WTC11 (cell line): Measurements from ENCODE around the gene BAIAP2. TPM values are rescaled to one million over a fixed set of nuclear protein-coding genes. Genes with fewer than 3 reads are reported as not detected.
A peak's percentile ranks its signal among the peaks of the same experiment; 100 is the strongest.

Source experiments
- ATAC-seq: fragments of 200-7000 bp; cut with Tn5 transposase; 2 replicates; pipeline ENCODE4 v1.10.0; 2021; ENCODE audit warnings: mild to moderate bottlenecking, moderate library complexity
- CTCF ChIA-PET: fragments of 300-600 bp; sonication (Branson Sonifier 250); formaldehyde crosslinking; loops from one replicate; lab custom pipeline; 2021; ENCODE audit warnings: antibody characterized with exemption; lab: Charles Lee
- POLR2A ChIA-PET: fragments of 350-600 bp; sonication (Branson Sonifier 250); formaldehyde crosslinking; loops from one replicate; lab custom pipeline; 2021; ENCODE audit warnings: antibody characterized with exemption; lab: Charles Lee
- DNase-seq: peaks from one replicate; pipeline ENCODE4 v3.0.0; 2021; ENCODE audit warnings: low spot score
- H3K27ac Mint-ChIP-seq: 2 replicates; pipeline ENCODE4 v1.8.0; 2021; ENCODE audit warnings: mixed read lengths
- H3K27me3 Mint-ChIP-seq: 2 replicates; pipeline ENCODE4 v1.8.0; 2021; ENCODE audit warnings: low read depth, mild to moderate bottlenecking, moderate library complexity, mixed read lengths
- H3K36me3 Mint-ChIP-seq: 2 replicates; pipeline ENCODE4 v1.8.0; 2021; ENCODE audit warnings: mixed read lengths
- H3K4me1 Mint-ChIP-seq: 2 replicates; pipeline ENCODE4 v1.8.0; 2022; ENCODE audit warnings: mixed read lengths
- H3K4me3 Mint-ChIP-seq: 2 replicates; pipeline ENCODE4 v1.8.0; 2021; ENCODE audit warnings: mild to moderate bottlenecking, moderate library complexity, mixed read lengths
- H3K9me3 Mint-ChIP-seq: 2 replicates; pipeline ENCODE4 v1.8.0; 2021; ENCODE audit warnings: mixed read lengths
- AR ChIP-seq: fragments of 250-450 bp; sonication (Bioruptor Pico); IDR thresholded peaks from 2 replicates; pipeline ENCODE4 v1.9.0; 2021; ENCODE audit warnings: mild to moderate bottlenecking
- ATF1 ChIP-seq: sonication (generic); formaldehyde crosslinking; IDR thresholded peaks from 2 replicates; pipeline ENCODE4 v1.8.1; 2023; ENCODE audit warnings: mild to moderate bottlenecking, moderate library complexity, missing genetic modification reagents
- CREB1 ChIP-seq: sonication (generic); formaldehyde crosslinking; IDR thresholded peaks from 2 replicates; pipeline ENCODE4 v1.8.0; 2023; ENCODE audit warnings: mild to moderate bottlenecking, missing genetic modification reagents
- E2F5 ChIP-seq: sonication (generic); formaldehyde crosslinking; IDR thresholded peaks from 2 replicates; pipeline ENCODE4 v1.8.1; 2022; ENCODE audit warnings: mild to moderate bottlenecking, moderate library complexity, missing genetic modification reagents
- FOXP4 ChIP-seq: sonication (generic); formaldehyde crosslinking; IDR thresholded peaks from 2 replicates; pipeline ENCODE4 v1.8.0; 2022; ENCODE audit warnings: mild to moderate bottlenecking, missing genetic modification reagents
- HMGA2 ChIP-seq: fragments of 250-450 bp; sonication (Bioruptor Pico); IDR thresholded peaks from 2 replicates; pipeline ENCODE4 v1.4.0; 2021; ENCODE audit warnings: mild to moderate bottlenecking, moderate library complexity
- JAZF1 ChIP-seq: fragments of 250-450 bp; sonication (Bioruptor Pico); IDR thresholded peaks from 2 replicates; pipeline ENCODE4 v1.9.0; 2021; ENCODE audit warnings: moderate library complexity, mild to moderate bottlenecking, inconsistent platforms
- KAT7 ChIP-seq: sonication (generic); formaldehyde crosslinking; IDR thresholded peaks from 2 replicates; pipeline ENCODE4 v1.8.1; 2023; ENCODE audit warnings: missing genetic modification reagents, mild to moderate bottlenecking, borderline replicate concordance
- MYBL2 ChIP-seq: sonication (generic); formaldehyde crosslinking; IDR thresholded peaks from 2 replicates; pipeline ENCODE4 v1.8.1; 2023; ENCODE audit warnings: mild to moderate bottlenecking, moderate library complexity, missing genetic modification reagents
- NFE2L1 ChIP-seq: sonication (generic); formaldehyde crosslinking; IDR thresholded peaks from 2 replicates; pipeline ENCODE4 v1.8.1; 2023; ENCODE audit warnings: missing genetic modification reagents
- NR1H2 ChIP-seq: sonication (generic); formaldehyde crosslinking; IDR thresholded peaks from 2 replicates; pipeline ENCODE4 v1.9.0; 2021; ENCODE audit warnings: mild to moderate bottlenecking, moderate library complexity, missing genetic modification reagents
- PREB ChIP-seq: sonication (generic); formaldehyde crosslinking; IDR thresholded peaks from 2 replicates; pipeline ENCODE4 v1.8.1; 2022; ENCODE audit warnings: mild to moderate bottlenecking, missing genetic modification reagents, moderate library complexity, borderline replicate concordance
- RELA ChIP-seq: sonication (generic); formaldehyde crosslinking; IDR thresholded peaks from 2 replicates; pipeline ENCODE4 v1.8.1; 2022; ENCODE audit warnings: missing genetic modification reagents, mild to moderate bottlenecking, borderline replicate concordance
- ZBTB21 ChIP-seq: sonication (generic); formaldehyde crosslinking; IDR thresholded peaks from 2 replicates; pipeline ENCODE4 v1.8.1; 2023; ENCODE audit warnings: mild to moderate bottlenecking, missing genetic modification reagents, borderline replicate concordance
- ZNF219 ChIP-seq: sonication (generic); formaldehyde crosslinking; IDR thresholded peaks from 2 replicates; pipeline ENCODE4 v1.8.0; 2023; ENCODE audit warnings: missing genetic modification reagents, mild to moderate bottlenecking, borderline replicate concordance
- ZNF263 ChIP-seq: sonication (generic); formaldehyde crosslinking; IDR thresholded peaks from 2 replicates; pipeline ENCODE4 v1.8.1; 2022; ENCODE audit warnings: low read depth, mild to moderate bottlenecking, moderate library complexity, missing genetic modification reagents
- ZNF317 ChIP-seq: sonication (generic); formaldehyde crosslinking; IDR thresholded peaks from 2 replicates; pipeline ENCODE4 v1.8.1; 2023; ENCODE audit warnings: low read depth, mild to moderate bottlenecking, moderate library complexity, missing genetic modification reagents, borderline replicate concordance
- ZNF416 ChIP-seq: fragments of 250-450 bp; sonication (Bioruptor Pico); IDR thresholded peaks from 2 replicates; pipeline ENCODE4 v1.9.0; 2021; ENCODE audit warnings: mild to moderate bottlenecking, inconsistent platforms
- total RNA-seq: library from RNA; stranded (reverse); gene quantifications from 3 replicates; pipeline ENCODE4 v1.2.3, GENCODE V29; 2021

The BAIAP2 gene
- total RNA-seq, 1 experiment from 2014 or later = 20.7 TPM

GRCh38 chr17:81110488-81111040 lies 75.6 kb downstream of the BAIAP2 start:
- DNase-seq = no peak
- no peaks in the 10 kb centered on the region for H3K9me3 Mint-ChIP-seq
- CTCF ChIA-PET = interaction anchor here (2.2 kb wide), 1 partner anchor 9 kb away, joined by 8 read pairs; no protein-coding TSS in a partner anchor
- TF ChIP-seq CREB1 (CRISPR knock-in tag) (no peak), KAT7 (CRISPR knock-in tag) (no peak), HMGA2 (CRISPR knock-in tag) (no peak), ZNF263 (no peak), ZBTB21 (CRISPR knock-in tag) (no peak), MYBL2 (CRISPR knock-in tag) (no peak), E2F5 (no peak), ZNF317 (CRISPR knock-in tag) (no peak), NFE2L1 (CRISPR knock-in tag) (no peak), ZNF416 (no peak)
- TF ChIP-seq, all 79 proteins: peak for 0
- ATAC-seq = no peak
- H3K4me1 Mint-ChIP-seq = no peaks in the 10 kb centered on the region
- no peak overlapping the region for H3K4me3 Mint-ChIP-seq
- H3K36me3 Mint-ChIP-seq = no peaks in the 10 kb centered on the region
- H3K27me3 Mint-ChIP-seq = no peaks in the 10 kb centered on the region
- POLR2A ChIA-PET = no interaction called here
- peak overlapping the region; percentile 57; the same call in 1 of the 2 replicates for H3K27ac Mint-ChIP-seq

- ChIA-PET CTCF (interaction anchor here (2.2 kb wide), 1 partner anchor 9 kb away, joined by 8 read pairs; no protein-coding TSS in a partner anchor), POLR2A (no interaction called here)
- no peak overlapping the region for H3K27ac Mint-ChIP-seq
- no peaks in the 10 kb centered on the region for H3K27me3 Mint-ChIP-seq
- no peaks in the 10 kb centered on the region for H3K36me3 Mint-ChIP-seq
- ATAC-seq = no peak
- no peak for DNase-seq
- no peaks in the 10 kb centered on the region for H3K9me3 Mint-ChIP-seq
- no peaks in the 10 kb centered on the region for H3K4me1 Mint-ChIP-seq
- no peak overlapping the region for H3K4me3 Mint-ChIP-seq
- TF ChIP-seq ZBTB21 (CRISPR knock-in tag) (no peak), RELA (CRISPR knock-in tag) (no peak), ATF1 (CRISPR knock-in tag) (no peak), FOXP4 (CRISPR knock-in tag) (no peak), JAZF1 (CRISPR knock-in tag) (no peak), ZNF219 (no peak), ZNF263 (no peak), NR1H2 (CRISPR knock-in tag) (no peak)
- TF ChIP-seq, all 79 proteins: peak for 0
These were observed 76.1 kb downstream of the BAIAP2 start for GRCh38 chr17:81111066-81111465.

GRCh38 chr17:81112450-81112849 lies 77.5 kb downstream of the BAIAP2 start:
- no peak for ATAC-seq
- Mint-ChIP-seq H3K4me1 (no peaks in the 10 kb centered on the region), H3K27me3 (no peaks in the 10 kb centered on the region), H3K27ac (no peak overlapping the region), H3K36me3 (no peaks in the 10 kb centered on the region), H3K4me3 (no peak overlapping the region), H3K9me3 (no peaks in the 10 kb centered on the region)
- no peak for DNase-seq
- ChIA-PET POLR2A (no interaction called here), CTCF (interaction anchor here (2.3 to 4.2 kb wide), 2 partner anchors 10 to 15 kb away, joined by 7 to 25 read pairs; no protein-coding TSS in a partner anchor)
- no peak for TF ChIP-seq CREB1 (CRISPR knock-in tag)
- TF ChIP-seq AR (CRISPR knock-in tag) = no peak
- no peak for TF ChIP-seq PREB (CRISPR knock-in tag)
- TF ChIP-seq NR1H2 (CRISPR knock-in tag) = no peak
